Glutamatergic neuron (in vitro differentiated cells): ENCODE data around the gene KANTR. TPM values are rescaled to one million over a fixed set of nuclear protein-coding genes. Genes with fewer than 3 reads are reported as not detected.

Experiments
- DNase-seq: peaks from one replicate; pipeline ENCODE4 v3.0.0; 2022
- H3K27ac Mint-ChIP-seq: one replicate; pipeline ENCODE4 v1.8.0; 2020; ENCODE audit warnings: mild to moderate bottlenecking, mixed read lengths, inconsistent platforms; ENCODE audit not compliant: unreplicated experiment
- H3K27me3 Mint-ChIP-seq: one replicate; pipeline ENCODE4 v1.8.0; 2020; ENCODE audit warnings: mild to moderate bottlenecking, moderate library complexity, mixed read lengths, inconsistent platforms; ENCODE audit not compliant: unreplicated experiment
- H3K36me3 Mint-ChIP-seq: one replicate; pipeline ENCODE4 v1.8.0; 2020; ENCODE audit warnings: mild to moderate bottlenecking, mixed read lengths, inconsistent platforms; ENCODE audit not compliant: unreplicated experiment
- H3K4me1 Mint-ChIP-seq: one replicate; pipeline ENCODE4 v1.8.0; 2020; ENCODE audit warnings: mild to moderate bottlenecking, low read depth, mixed read lengths, inconsistent platforms; ENCODE audit not compliant: unreplicated experiment
- H3K4me3 Mint-ChIP-seq: one replicate; pipeline ENCODE4 v1.8.0; 2020; ENCODE audit warnings: mild to moderate bottlenecking, mixed read lengths, inconsistent platforms; ENCODE audit not compliant: unreplicated experiment
- H3K9me3 Mint-ChIP-seq: one replicate; pipeline ENCODE4 v1.8.0; 2020; ENCODE audit warnings: mild to moderate bottlenecking, moderate library complexity, mixed read lengths, inconsistent platforms; ENCODE audit not compliant: unreplicated experiment
- CTCF ChIP-seq: fragments of 200-600 bp; sonication (generic); IDR thresholded peaks from one replicate; pipeline ENCODE4 v1.5.0; 2021; ENCODE audit not compliant: partially characterized antibody, unreplicated experiment
- total RNA-seq: library from RNA; stranded (reverse); fragmentation: NEBNext Ultra II Directional; extraction: Animal tissue kit (Norgen Biotek cat#: 25700); gene quantifications from one replicate; pipeline ENCODE4 v1.2.1, GENCODE V29; 2021; ENCODE audit not compliant: unreplicated experiment

The KANTR gene
- total RNA-seq, 1 donor from 2014 or later = 20.0 TPM

- Mint-ChIP-seq H3K4me1 (no peaks in the 10 kb centered on the region), H3K27me3 (peaks cover 2% of the 10 kb centered on the region), H3K4me3 (peak overlapping the region; percentile 97), H3K27ac (peak overlapping the region; percentile 89), H3K36me3 (peaks cover 3% of the 10 kb centered on the region), H3K9me3 (peaks cover 3% of the 10 kb centered on the region)
- TF ChIP-seq CTCF = peak; percentile 70
- peak; percentile 43 for DNase-seq
Measured at GRCh38 chrX:53089224-53089842, 4.6 kb upstream of the KANTR start.

- no peak for DNase-seq
- H3K4me3 Mint-ChIP-seq = no peak overlapping the region
- peaks cover 3% of the 10 kb centered on the region for H3K4me1 Mint-ChIP-seq
- no peak overlapping the region for H3K27ac Mint-ChIP-seq
- H3K9me3 Mint-ChIP-seq = peaks cover 4% of the 10 kb centered on the region
- H3K27me3 Mint-ChIP-seq = peaks cover 3% of the 10 kb centered on the region
- H3K36me3 Mint-ChIP-seq = peaks cover 3% of the 10 kb centered on the region
- TF ChIP-seq CTCF = no peak
Measured at GRCh38 chrX:53089925-53090324, 4.0 kb upstream of the KANTR start.

GRCh38 chrX:53091354-53091753 is 2.6 kb upstream of the KANTR start:
- Mint-ChIP-seq H3K9me3 (peaks cover 2% of the 10 kb centered on the region), H3K4me1 (peaks cover 4% of the 10 kb centered on the region), H3K27me3 (peaks cover 3% of the 10 kb centered on the region), H3K36me3 (no peaks in the 10 kb centered on the region), H3K4me3 (no peak overlapping the region), H3K27ac (no peak overlapping the region)
- no peak for TF ChIP-seq CTCF
- no peak for DNase-seq

- peak; percentile 24 for TF ChIP-seq CTCF
- peaks cover 4% of the 10 kb centered on the region for H3K4me1 Mint-ChIP-seq
- H3K9me3 Mint-ChIP-seq = peaks cover 2% of the 10 kb centered on the region
- H3K36me3 Mint-ChIP-seq = no peaks in the 10 kb centered on the region
- H3K4me3 Mint-ChIP-seq = peak overlapping the region; percentile 95
- peak; percentile 83 for DNase-seq
- peaks cover 1% of the 10 kb centered on the region for H3K27me3 Mint-ChIP-seq
- peak overlapping the region; percentile 28 for H3K27ac Mint-ChIP-seq
Measured at GRCh38 chrX:53093177-53093655, 726 bp upstream of the KANTR start.

GRCh38 chrX:53094582-53094905 is 602 bp downstream of the KANTR start:
- no peaks in the 10 kb centered on the region for H3K36me3 Mint-ChIP-seq
- DNase-seq = no peak
- TF ChIP-seq CTCF = no peak

More at GRCh38 chrX:53094582-53094905, 602 bp downstream of the KANTR start:
- Mint-ChIP-seq H3K9me3 (peaks cover 2% of the 10 kb centered on the region), H3K4me1 (peaks cover 4% of the 10 kb centered on the region), H3K4me3 (peak overlapping the region; percentile 95), H3K27ac (peak overlapping the region; percentile 81), H3K27me3 (peaks cover 1% of the 10 kb centered on the region)
